GM10248 (cell line): Measurements from ENCODE around the gene CEP112.
"Not testable (repeated sequence)": the region's sequence is repeated elsewhere in the genome, so short reads cannot be mapped to it uniquely, and the experiment has no call there.

Experiments used
- CTCF ChIA-PET: fragments of 300-600 bp; sonication (Branson Sonifier 250); formaldehyde crosslinking; extraction: SDS; loops from one replicate; lab custom pipeline; 2021; ENCODE audit warnings: antibody characterized with exemption; lab: Yijun Ruan, JAX
- POLR2A ChIA-PET: fragments of 350-650 bp; sonication (Branson Sonifier 250); formaldehyde crosslinking; extraction: SDS; loops from one replicate; lab custom pipeline; 2020; ENCODE audit warnings: antibody characterized with exemption; lab: Yijun Ruan, JAX
- DNase-seq: peaks from one replicate; pipeline ENCODE4 v3.0.0; 2012; ENCODE audit errors: extremely low spot score
- TF ChIP-seq, protein P1 (sequence below): IDR thresholded peaks from 2 replicates; pipeline ENCODE4 v1.5.1; 2012; ENCODE audit warnings: mild to moderate bottlenecking, low read depth; ENCODE audit errors: extremely low read depth, missing control alignments, control extremely low read depth

The CEP112 gene

GRCh38 chr17:65685110-65685509, 506.8 kb downstream of the CEP112 start:
- CTCF ChIA-PET, result no interaction called here
- TF ChIP-seq, protein P1, sequence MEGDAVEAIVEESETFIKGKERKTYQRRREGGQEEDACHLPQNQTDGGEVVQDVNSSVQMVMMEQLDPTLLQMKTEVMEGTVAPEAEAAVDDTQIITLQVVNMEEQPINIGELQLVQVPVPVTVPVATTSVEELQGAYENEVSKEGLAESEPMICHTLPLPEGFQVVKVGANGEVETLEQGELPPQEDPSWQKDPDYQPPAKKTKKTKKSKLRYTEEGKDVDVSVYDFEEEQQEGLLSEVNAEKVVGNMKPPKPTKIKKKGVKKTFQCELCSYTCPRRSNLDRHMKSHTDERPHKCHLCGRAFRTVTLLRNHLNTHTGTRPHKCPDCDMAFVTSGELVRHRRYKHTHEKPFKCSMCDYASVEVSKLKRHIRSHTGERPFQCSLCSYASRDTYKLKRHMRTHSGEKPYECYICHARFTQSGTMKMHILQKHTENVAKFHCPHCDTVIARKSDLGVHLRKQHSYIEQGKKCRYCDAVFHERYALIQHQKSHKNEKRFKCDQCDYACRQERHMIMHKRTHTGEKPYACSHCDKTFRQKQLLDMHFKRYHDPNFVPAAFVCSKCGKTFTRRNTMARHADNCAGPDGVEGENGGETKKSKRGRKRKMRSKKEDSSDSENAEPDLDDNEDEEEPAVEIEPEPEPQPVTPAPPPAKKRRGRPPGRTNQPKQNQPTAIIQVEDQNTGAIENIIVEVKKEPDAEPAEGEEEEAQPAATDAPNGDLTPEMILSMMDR, result no peak
- POLR2A ChIA-PET, result no interaction called here
- no peak for DNase-seq

DNA sequence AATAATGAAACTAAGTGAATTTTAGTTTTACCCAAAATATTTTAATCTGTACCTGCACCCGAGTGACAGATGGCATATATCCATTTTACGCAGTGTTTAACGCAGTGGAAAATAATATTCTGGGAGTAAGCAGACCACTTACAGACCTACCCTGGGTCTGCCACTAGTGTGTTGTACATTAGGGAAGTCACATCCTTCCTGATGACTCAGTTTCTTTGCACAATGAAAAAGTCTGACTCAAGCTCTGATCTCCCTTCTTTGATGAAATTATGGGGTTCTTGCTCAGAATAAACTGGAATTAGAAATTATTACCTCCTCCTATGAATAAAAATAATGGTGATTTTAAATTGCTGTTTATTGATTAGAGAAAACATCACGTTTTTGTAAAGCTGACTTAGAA, 507.3 kb downstream of the CEP112 start:
- TF ChIP-seq, protein P1, result no peak
- no peak for DNase-seq
- ChIA-PET CTCF (no interaction called here), POLR2A (no interaction called here)

GRCh38 chr17:65683428-65683827, 508.5 kb downstream of the CEP112 start:
- TF ChIP-seq, protein P1, result no peak
- no peak for DNase-seq
- POLR2A ChIA-PET, result no interaction called here
- CTCF ChIA-PET, result interaction anchor here (1.0 kb wide), 1 partner anchor 28 kb away, joined by 3 read pairs; no protein-coding TSS in a partner anchor

DNA sequence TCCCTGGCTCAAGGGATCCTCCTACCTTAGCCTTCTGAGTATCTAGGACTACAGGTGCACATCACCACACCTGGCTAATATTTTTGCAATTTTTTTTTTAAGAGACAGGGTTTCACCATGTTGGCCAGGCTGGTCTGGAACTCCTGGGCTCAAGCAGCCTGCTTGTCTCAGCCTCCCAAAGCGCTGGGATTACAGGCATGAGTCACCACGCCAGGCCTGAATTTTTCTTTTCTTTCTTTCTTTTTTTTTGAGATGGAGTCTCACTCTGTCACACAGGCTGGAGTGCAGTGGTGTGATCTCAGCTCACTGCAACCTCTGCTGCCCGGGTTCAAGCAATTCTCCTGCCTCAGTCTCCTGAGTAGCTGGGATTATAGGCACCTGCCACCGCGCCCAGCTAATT, 510.2 kb downstream of the CEP112 start:
- POLR2A ChIA-PET, DNase-seq, CTCF ChIA-PET: not testable (repeated sequence)

DNA sequence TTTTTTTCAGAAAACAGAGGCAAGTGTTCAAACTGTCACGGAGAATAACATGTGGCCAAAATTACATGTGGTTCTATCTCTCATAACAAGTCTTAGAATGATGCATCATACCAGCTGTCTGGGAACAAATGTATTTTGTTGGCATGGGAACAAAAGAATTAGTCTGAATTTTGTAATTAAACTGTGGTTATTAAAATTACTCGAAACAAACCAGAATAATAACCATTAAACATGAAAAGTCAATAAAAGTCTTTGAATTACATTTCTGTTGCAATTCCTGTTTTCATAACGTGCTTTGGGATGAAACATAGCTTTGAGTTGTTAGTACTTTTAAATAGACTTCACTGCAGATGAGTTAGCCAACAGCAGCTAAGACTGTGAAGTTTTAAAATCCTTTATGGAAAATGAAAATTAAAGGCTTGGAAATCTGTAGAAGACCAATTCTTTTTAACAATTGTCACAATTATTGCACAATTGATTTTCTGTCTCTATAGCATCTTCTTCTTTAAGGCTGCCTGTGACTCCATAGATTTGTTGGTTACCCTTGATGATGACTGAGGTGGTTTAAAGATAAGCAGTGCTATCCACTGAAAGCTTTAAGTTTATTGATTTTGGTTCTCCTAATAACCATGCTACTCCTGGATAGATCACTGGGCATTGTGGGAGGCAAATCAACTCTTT, 512.6 kb downstream of the CEP112 start:
- ChIA-PET CTCF (no interaction called here), POLR2A (no interaction called here)
- TF ChIP-seq, protein P1, result no peak
- no peak for DNase-seq

DNA sequence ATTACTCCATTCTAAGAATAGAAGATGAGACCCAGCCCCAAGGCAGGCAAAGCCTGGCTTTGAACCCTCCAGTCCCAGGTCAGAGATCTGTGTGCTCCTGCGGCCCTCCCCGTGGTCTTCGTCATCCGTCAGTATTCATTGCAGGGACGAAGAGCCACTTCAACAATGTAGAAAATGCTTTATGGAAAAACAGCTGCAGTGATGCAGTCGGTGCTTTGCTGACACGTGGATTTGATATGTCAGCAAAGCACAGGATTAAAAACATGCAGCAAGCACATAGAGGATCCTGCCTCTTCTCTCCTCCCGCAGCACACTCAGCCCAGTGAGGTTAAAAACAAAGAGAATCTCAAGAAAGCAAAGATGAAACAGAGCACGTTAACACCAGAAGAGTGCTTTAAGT, 513.4 kb downstream of the CEP112 start:
- CTCF ChIA-PET, result no interaction called here
- TF ChIP-seq, protein P1, result no peak
- DNase-seq, result no peak
- POLR2A ChIA-PET, result no interaction called here

DNA sequence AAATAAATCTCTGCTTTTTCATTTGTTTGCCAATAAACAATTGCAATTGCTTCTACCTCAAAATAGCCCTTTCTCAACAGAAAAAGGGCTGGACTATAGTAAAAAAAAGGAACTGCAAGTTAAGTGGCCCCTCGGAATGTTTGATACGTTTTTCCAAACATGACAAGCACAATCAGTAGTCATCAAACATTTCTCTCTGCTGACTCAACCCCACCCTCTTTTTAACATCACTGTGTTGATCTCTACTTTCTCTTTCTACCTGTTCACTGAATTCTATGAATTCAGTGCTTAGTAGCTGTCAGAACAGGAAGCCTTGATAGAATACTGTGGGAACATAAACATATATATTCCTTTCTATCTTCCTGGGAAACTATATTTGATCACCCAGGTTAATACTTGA, 514.0 kb downstream of the CEP112 start:
- TF ChIP-seq, protein P1, result no peak
- no peak for DNase-seq
- CTCF ChIA-PET, result no interaction called here
- POLR2A ChIA-PET, result no interaction called here
